GM23338 (cell line): ENCODE data around the gene ATRIP. TPM values are rescaled to one million over a fixed set of nuclear protein-coding genes. Genes with fewer than 3 reads are reported as not detected.
A peak's percentile ranks its signal among the peaks of the same experiment; 100 is the strongest.

Source experiments
- ATAC-seq: fragments of 200-7000 bp; cut with Tn5 transposase; 3 replicates; pipeline ENCODE4 v1.9.1; 2020
- DNase-seq: peaks from one replicate; pipeline ENCODE4 v3.0.0-alpha.2; 2015; ENCODE audit warnings: low spot score
- H2AFZ ChIP-seq: fragments of 200-600 bp; sonication (generic); 2 replicates; pipeline ENCODE4 v1.8.0; 2016; ENCODE audit warnings: antibody characterized with exemption, mild to moderate bottlenecking, moderate library complexity
- H3F3A ChIP-seq: fragments of 200-600 bp; sonication (generic); replicated peaks from 2 replicates; pipeline ENCODE4 v1.8.0; 2017; ENCODE audit warnings: antibody characterized with exemption, mixed run types, low read depth
- H3K27ac ChIP-seq: fragments of 200-600 bp; sonication (generic); 2 replicates; pipeline ENCODE4 v1.6.1; 2016; ENCODE audit warnings: low read depth
- H3K27me3 ChIP-seq: fragments of 200-600 bp; sonication (generic); 2 replicates; pipeline ENCODE4 v1.8.0; 2016; ENCODE audit warnings: mild to moderate bottlenecking, mixed run types, moderate library complexity; ENCODE audit not compliant: insufficient read depth
- H3K36me3 ChIP-seq: fragments of 200-600 bp; sonication (generic); 2 replicates; pipeline ENCODE4 v1.8.0; 2016; ENCODE audit warnings: mild to moderate bottlenecking; ENCODE audit not compliant: insufficient read depth
- H3K4me1 ChIP-seq: fragments of 200-600 bp; sonication (generic); 2 replicates; pipeline ENCODE4 v1.8.0; 2016; ENCODE audit warnings: mild to moderate bottlenecking, moderate library complexity; ENCODE audit not compliant: insufficient read depth
- H3K4me2 ChIP-seq: fragments of 200-600 bp; sonication (generic); 2 replicates; pipeline ENCODE4 v1.7.1; 2017; ENCODE audit warnings: mixed run types
- H3K4me3 ChIP-seq: fragments of 200-600 bp; sonication (generic); 2 replicates; pipeline ENCODE4 v1.6.1; 2016; ENCODE audit warnings: mixed run types
- H3K79me2 ChIP-seq: fragments of 200-600 bp; sonication (generic); replicated peaks from 2 replicates; pipeline ENCODE4 v1.8.0; 2017; ENCODE audit warnings: mild to moderate bottlenecking; ENCODE audit not compliant: insufficient read depth
- H3K9me2 ChIP-seq: fragments of 200-600 bp; sonication (generic); 2 replicates; pipeline ENCODE4 v1.8.0; 2017; ENCODE audit not compliant: insufficient read depth
- H4K20me1 ChIP-seq: fragments of 200-600 bp; sonication (generic); replicated peaks from 2 replicates; pipeline ENCODE4 v1.8.0; 2017; ENCODE audit warnings: mild to moderate bottlenecking; ENCODE audit not compliant: insufficient read depth
- H3K27ac Mint-ChIP-seq: 2 replicates; pipeline ENCODE4 v1.8.0; 2020; ENCODE audit warnings: inconsistent platforms, mild to moderate bottlenecking, moderate library complexity, mixed read lengths
- H3K27me3 Mint-ChIP-seq: 3 replicates; pipeline ENCODE4 v1.8.0; 2022; ENCODE audit warnings: low read depth, mild to moderate bottlenecking, moderate library complexity, mixed read lengths, inconsistent platforms; ENCODE audit not compliant: insufficient read depth, poor library complexity
- H3K36me3 Mint-ChIP-seq: 3 replicates; pipeline ENCODE4 v1.8.0; 2021; ENCODE audit warnings: low read depth, mild to moderate bottlenecking, inconsistent platforms, moderate library complexity, mixed read lengths
- H3K4me1 Mint-ChIP-seq: 3 replicates; pipeline ENCODE4 v1.8.0; 2020; ENCODE audit warnings: mild to moderate bottlenecking, inconsistent platforms, mixed read lengths
- H3K4me3 Mint-ChIP-seq: 3 replicates; pipeline ENCODE4 v1.8.0; 2021; ENCODE audit warnings: moderate library complexity, mild to moderate bottlenecking, inconsistent platforms, mixed read lengths
- H3K9me3 Mint-ChIP-seq: 3 replicates; pipeline ENCODE4 v1.8.0; 2020; ENCODE audit warnings: moderate library complexity, mild to moderate bottlenecking, inconsistent platforms, mixed read lengths
- CREB1 ChIP-seq: fragments of 250-450 bp; sonication (Bioruptor Pico); IDR thresholded peaks from 2 replicates; pipeline ENCODE4 v1.5.0; 2020; ENCODE audit warnings: low read depth, mild to moderate bottlenecking, moderate library complexity
- EZH2 ChIP-seq: fragments of 200-600 bp; sonication (generic); IDR thresholded peaks from one replicate; pipeline ENCODE4 v1.8.0; 2017; ENCODE audit warnings: antibody characterized with exemption, mild to moderate bottlenecking, low read depth; ENCODE audit not compliant: unreplicated experiment
- EZH2phosphoT487 ChIP-seq: fragments of 200-600 bp; sonication (generic); IDR thresholded peaks from one replicate; pipeline ENCODE4 v1.8.1; 2018; ENCODE audit warnings: antibody characterized with exemption; ENCODE audit not compliant: unreplicated experiment
- NANOG ChIP-seq: IDR thresholded peaks from 2 replicates; pipeline ENCODE4 v1.6.1; 2016; ENCODE audit warnings: antibody characterized with exemption, borderline replicate concordance
- POLR2AphosphoS5 ChIP-seq: IDR thresholded peaks from 2 replicates; pipeline ENCODE4 v1.6.1; 2016; ENCODE audit warnings: antibody characterized with exemption, low read depth
- STAT1 ChIP-seq: IDR thresholded peaks from one replicate; pipeline ENCODE4 v1.6.1; 2016; ENCODE audit warnings: antibody characterized with exemption; ENCODE audit not compliant: unreplicated experiment
- ZNF114 ChIP-seq: fragments of 250-450 bp; sonication (Bioruptor Pico); IDR thresholded peaks from 2 replicates; pipeline ENCODE4 v1.5.0; 2020; ENCODE audit warnings: mild to moderate bottlenecking, moderate library complexity
- ZNF331 ChIP-seq: fragments of 250-450 bp; sonication (Bioruptor Pico); IDR thresholded peaks from 2 replicates; pipeline ENCODE4 v1.5.0; 2020; ENCODE audit warnings: low read depth, mild to moderate bottlenecking, moderate library complexity
- polyA plus RNA-seq: library from polyadenylated mRNA; unstranded; fragments of >200 nt; fragmentation: Nextera tagmentation; extraction: Ambion mirVana; gene quantifications from 2 replicates; pipeline ENCODE4 v1.2.1, GENCODE V29; 2016
- total RNA-seq: library from RNA; depleted of rRNA; stranded (reverse); fragments of >200 nt; shearing (Covaris generic); gene quantifications from 2 replicates; pipeline ENCODE4 v1.2.3, GENCODE V29; 2014
- TF ChIP-seq, protein P1 (sequence below), 2 experiments: fragments of 200-600 bp in 1 of 2; sonication (generic) in 1 of 2; conservative IDR thresholded peaks; 2 replicates each; pipeline versions ENCODE4 v1.5.1 to v1.6.1; 2016 to 2017; ENCODE audit warnings: antibody characterized with exemption in 2 of 2, low read depth in 2 of 2, mild to moderate bottlenecking in 2 of 2, moderate library complexity in 1 of 2
- TF ChIP-seq, protein P2 (sequence below): IDR thresholded peaks from 2 replicates; pipeline ENCODE4 v1.6.1; 2016; ENCODE audit warnings: antibody characterized with exemption
- TF ChIP-seq, protein P3 (sequence below): IDR thresholded peaks from one replicate; pipeline ENCODE4 v1.6.1; 2018; ENCODE audit warnings: antibody characterized with exemption; ENCODE audit not compliant: unreplicated experiment

ATRIP gene
- total and polyA plus RNA-seq, 2 experiments from 2014 or later = 5.8 to 17.3 TPM

DNA sequence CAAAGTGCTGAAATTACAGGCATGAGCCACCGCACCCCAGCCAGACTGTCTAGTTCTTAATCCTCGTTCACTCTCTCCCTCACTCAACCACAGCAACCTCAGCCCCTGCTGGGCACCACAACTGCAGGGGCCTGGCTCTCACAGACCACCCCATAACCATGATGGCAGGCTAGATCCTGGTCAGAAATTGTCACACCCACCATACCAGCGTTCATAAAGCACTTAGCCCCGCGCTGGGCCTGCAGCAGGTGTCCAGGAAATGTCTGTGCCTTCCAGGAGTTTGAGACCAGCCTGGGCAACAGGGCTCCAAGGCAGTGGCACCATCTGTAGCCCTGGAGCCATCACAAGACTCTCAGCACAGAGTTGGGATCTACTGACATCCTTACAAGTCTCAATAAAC is 55.6 kb downstream of the ATRIP start:
- no peaks in the 10 kb centered on the region for H3F3A ChIP-seq
- H3K4me3 Mint-ChIP-seq = no peak overlapping the region
- H3K27me3 ChIP-seq = no peaks in the 10 kb centered on the region
- DNase-seq (no peak), ATAC-seq (no peak)
- H3K27ac ChIP-seq = no peak overlapping the region
- no peak overlapping the region for H3K4me2 ChIP-seq
- H3K4me1 Mint-ChIP-seq = peaks cover 24% of the 10 kb centered on the region
- H2AFZ ChIP-seq = no peak overlapping the region
- peaks cover 21% of the 10 kb centered on the region for H3K27me3 Mint-ChIP-seq
- no peak overlapping the region for H3K4me3 ChIP-seq
- H3K4me1 ChIP-seq = peaks cover 18% of the 10 kb centered on the region
- H3K27ac Mint-ChIP-seq = no peak overlapping the region
- H3K9me3 Mint-ChIP-seq = peaks cover 7% of the 10 kb centered on the region; the same call in 2 of the 3 replicates
- peaks cover 7% of the 10 kb centered on the region; the same call in 1 of the 2 replicates for H3K36me3 ChIP-seq
- no peak for TF ChIP-seq ZNF331 (CRISPR knock-in tag)
- TF ChIP-seq STAT1 = no peak
- TF ChIP-seq EZH2 = no peak
- TF ChIP-seq, protein P1, sequence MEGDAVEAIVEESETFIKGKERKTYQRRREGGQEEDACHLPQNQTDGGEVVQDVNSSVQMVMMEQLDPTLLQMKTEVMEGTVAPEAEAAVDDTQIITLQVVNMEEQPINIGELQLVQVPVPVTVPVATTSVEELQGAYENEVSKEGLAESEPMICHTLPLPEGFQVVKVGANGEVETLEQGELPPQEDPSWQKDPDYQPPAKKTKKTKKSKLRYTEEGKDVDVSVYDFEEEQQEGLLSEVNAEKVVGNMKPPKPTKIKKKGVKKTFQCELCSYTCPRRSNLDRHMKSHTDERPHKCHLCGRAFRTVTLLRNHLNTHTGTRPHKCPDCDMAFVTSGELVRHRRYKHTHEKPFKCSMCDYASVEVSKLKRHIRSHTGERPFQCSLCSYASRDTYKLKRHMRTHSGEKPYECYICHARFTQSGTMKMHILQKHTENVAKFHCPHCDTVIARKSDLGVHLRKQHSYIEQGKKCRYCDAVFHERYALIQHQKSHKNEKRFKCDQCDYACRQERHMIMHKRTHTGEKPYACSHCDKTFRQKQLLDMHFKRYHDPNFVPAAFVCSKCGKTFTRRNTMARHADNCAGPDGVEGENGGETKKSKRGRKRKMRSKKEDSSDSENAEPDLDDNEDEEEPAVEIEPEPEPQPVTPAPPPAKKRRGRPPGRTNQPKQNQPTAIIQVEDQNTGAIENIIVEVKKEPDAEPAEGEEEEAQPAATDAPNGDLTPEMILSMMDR (conservative IDR thresholded peaks at IDR 0.05; ENCODE audit: low read depth in 2 of 2) = no peak
- no peak for TF ChIP-seq ZNF114 (CRISPR knock-in tag)
- TF ChIP-seq, protein P2, sequence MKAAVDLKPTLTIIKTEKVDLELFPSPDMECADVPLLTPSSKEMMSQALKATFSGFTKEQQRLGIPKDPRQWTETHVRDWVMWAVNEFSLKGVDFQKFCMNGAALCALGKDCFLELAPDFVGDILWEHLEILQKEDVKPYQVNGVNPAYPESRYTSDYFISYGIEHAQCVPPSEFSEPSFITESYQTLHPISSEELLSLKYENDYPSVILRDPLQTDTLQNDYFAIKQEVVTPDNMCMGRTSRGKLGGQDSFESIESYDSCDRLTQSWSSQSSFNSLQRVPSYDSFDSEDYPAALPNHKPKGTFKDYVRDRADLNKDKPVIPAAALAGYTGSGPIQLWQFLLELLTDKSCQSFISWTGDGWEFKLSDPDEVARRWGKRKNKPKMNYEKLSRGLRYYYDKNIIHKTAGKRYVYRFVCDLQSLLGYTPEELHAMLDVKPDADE = no peak
- no peak for TF ChIP-seq POLR2AphosphoS5
- TF ChIP-seq, protein P3, sequence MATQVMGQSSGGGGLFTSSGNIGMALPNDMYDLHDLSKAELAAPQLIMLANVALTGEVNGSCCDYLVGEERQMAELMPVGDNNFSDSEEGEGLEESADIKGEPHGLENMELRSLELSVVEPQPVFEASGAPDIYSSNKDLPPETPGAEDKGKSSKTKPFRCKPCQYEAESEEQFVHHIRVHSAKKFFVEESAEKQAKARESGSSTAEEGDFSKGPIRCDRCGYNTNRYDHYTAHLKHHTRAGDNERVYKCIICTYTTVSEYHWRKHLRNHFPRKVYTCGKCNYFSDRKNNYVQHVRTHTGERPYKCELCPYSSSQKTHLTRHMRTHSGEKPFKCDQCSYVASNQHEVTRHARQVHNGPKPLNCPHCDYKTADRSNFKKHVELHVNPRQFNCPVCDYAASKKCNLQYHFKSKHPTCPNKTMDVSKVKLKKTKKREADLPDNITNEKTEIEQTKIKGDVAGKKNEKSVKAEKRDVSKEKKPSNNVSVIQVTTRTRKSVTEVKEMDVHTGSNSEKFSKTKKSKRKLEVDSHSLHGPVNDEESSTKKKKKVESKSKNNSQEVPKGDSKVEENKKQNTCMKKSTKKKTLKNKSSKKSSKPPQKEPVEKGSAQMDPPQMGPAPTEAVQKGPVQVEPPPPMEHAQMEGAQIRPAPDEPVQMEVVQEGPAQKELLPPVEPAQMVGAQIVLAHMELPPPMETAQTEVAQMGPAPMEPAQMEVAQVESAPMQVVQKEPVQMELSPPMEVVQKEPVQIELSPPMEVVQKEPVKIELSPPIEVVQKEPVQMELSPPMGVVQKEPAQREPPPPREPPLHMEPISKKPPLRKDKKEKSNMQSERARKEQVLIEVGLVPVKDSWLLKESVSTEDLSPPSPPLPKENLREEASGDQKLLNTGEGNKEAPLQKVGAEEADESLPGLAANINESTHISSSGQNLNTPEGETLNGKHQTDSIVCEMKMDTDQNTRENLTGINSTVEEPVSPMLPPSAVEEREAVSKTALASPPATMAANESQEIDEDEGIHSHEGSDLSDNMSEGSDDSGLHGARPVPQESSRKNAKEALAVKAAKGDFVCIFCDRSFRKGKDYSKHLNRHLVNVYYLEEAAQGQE = no peak
- no peak for TF ChIP-seq NANOG
- no peaks in the 10 kb centered on the region for H4K20me1 ChIP-seq
- H3K79me2 ChIP-seq = peaks cover 5% of the 10 kb centered on the region; the same call in 1 of the 2 replicates
- peaks cover 28% of the 10 kb centered on the region for H3K36me3 Mint-ChIP-seq
- H3K9me2 ChIP-seq = no peaks in the 10 kb centered on the region

DNA sequence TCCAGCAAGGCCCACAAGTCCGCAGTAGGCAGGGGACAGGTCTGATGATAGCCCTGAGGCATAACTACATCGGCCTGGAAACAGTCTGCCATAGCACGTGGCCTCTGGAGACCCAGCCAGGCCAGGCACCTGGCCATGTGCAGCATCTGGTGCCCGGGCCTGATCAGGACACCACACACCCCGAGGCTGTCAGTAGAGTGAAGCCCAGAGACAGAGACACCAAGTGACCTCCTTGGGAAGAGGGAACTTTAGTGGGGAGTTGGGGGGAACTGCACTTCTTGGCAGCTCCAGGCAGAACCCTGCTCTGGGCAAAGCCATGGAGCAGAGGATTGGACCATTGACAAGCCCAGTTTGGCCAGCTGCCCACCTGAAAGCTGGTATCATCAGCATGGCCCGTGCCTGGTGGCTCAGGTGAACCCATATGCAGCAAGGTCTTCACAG is 56.2 kb downstream of the ATRIP start:
- Histone ChIP-seq H3K36me3 (peaks cover 7% of the 10 kb centered on the region; the same call in 1 of the 2 replicates), H3K27ac (no peak overlapping the region), H3K79me2 (peaks cover 5% of the 10 kb centered on the region; the same call in 1 of the 2 replicates), H2AFZ (no peak overlapping the region), H3F3A (no peaks in the 10 kb centered on the region), H3K4me2 (peak overlapping the region; percentile 95; the same call in 1 of the 2 replicates), H3K4me1 (peaks cover 18% of the 10 kb centered on the region), H3K27me3 (no peaks in the 10 kb centered on the region), H3K9me2 (no peaks in the 10 kb centered on the region), H4K20me1 (no peaks in the 10 kb centered on the region), H3K4me3 (peak overlapping the region; percentile 85; the same call in 1 of the 2 replicates)
- DNase-seq (no peak), ATAC-seq (no peak)
- Mint-ChIP-seq H3K9me3 (peaks cover 7% of the 10 kb centered on the region; the same call in 2 of the 3 replicates), H3K27ac (no peak overlapping the region), H3K4me1 (peaks cover 29% of the 10 kb centered on the region), H3K36me3 (peaks cover 24% of the 10 kb centered on the region), H3K4me3 (peak overlapping the region; percentile 82), H3K27me3 (peaks cover 18% of the 10 kb centered on the region)
- TF ChIP-seq NANOG = no peak
- TF ChIP-seq, protein P1 (conservative IDR thresholded peaks at IDR 0.05; ENCODE audit: low read depth in 2 of 2) = no peak
- no peak for TF ChIP-seq ZNF331 (CRISPR knock-in tag)
- no peak for TF ChIP-seq EZH2
- TF ChIP-seq EZH2phosphoT487 = no peak
- TF ChIP-seq CREB1 (CRISPR knock-in tag) = no peak
- TF ChIP-seq, protein P2 = no peak
